Measurements from ENCODE around the gene ATP2B3. TPM values are rescaled to one million over a fixed set of nuclear protein-coding genes. Genes with fewer than 3 reads are reported as not detected.
A peak's percentile ranks its signal among the peaks of the same experiment; 100 is the strongest.

ATP2B3 gene
- total RNA-seq, 4 donors from 2014 or later, result not detected

DNA sequence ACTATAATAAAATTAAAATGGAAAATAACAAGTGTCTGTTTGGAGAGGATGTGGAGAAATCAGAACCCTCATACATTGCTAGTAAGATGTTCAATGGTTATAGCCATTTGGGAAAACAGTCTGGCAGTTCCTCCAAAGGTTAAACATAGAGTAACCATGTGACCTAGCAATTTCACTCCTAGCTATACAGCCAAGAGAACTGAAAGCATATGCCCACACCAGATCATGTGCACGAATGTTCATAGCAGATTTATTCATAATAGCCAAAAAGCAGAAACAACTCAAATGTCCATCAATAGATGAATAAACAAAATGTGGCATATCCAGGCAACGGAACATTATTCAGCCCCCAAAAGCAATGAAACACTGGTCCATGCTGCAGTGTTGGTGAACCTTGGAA is 90.9 kb downstream of the ATP2B3 start:
- Histone ChIP-seq H3K27ac (no peak overlapping the region), H3K9me3 (no peaks in the 10 kb centered on the region), H3K27me3 (no peaks in the 10 kb centered on the region), H3K4me3 (replicated peaks in 1 of 3) (no peak overlapping the region), H3K4me1 (peaks cover 0 to 5% of the 10 kb centered on the region in 2 donors), H3K36me3 (no peaks in the 10 kb centered on the region)
- TF ChIP-seq, protein P1, sequence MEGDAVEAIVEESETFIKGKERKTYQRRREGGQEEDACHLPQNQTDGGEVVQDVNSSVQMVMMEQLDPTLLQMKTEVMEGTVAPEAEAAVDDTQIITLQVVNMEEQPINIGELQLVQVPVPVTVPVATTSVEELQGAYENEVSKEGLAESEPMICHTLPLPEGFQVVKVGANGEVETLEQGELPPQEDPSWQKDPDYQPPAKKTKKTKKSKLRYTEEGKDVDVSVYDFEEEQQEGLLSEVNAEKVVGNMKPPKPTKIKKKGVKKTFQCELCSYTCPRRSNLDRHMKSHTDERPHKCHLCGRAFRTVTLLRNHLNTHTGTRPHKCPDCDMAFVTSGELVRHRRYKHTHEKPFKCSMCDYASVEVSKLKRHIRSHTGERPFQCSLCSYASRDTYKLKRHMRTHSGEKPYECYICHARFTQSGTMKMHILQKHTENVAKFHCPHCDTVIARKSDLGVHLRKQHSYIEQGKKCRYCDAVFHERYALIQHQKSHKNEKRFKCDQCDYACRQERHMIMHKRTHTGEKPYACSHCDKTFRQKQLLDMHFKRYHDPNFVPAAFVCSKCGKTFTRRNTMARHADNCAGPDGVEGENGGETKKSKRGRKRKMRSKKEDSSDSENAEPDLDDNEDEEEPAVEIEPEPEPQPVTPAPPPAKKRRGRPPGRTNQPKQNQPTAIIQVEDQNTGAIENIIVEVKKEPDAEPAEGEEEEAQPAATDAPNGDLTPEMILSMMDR (IDR thresholded peaks at IDR 0.05), result no peak
- TF ChIP-seq POLR2A (IDR thresholded peaks at IDR 0.05), result no peak
- DNase-seq, result no peak
- 82 to 85% methylated on average over 2 of the region's 2 CpGs for WGBS, 2 donors
- intact Hi-C loops (cut with DNase I), result loop anchor here (5.0 kb wide), 1 partner anchor 59 kb away; no protein-coding TSS in a partner anchor

DNA sequence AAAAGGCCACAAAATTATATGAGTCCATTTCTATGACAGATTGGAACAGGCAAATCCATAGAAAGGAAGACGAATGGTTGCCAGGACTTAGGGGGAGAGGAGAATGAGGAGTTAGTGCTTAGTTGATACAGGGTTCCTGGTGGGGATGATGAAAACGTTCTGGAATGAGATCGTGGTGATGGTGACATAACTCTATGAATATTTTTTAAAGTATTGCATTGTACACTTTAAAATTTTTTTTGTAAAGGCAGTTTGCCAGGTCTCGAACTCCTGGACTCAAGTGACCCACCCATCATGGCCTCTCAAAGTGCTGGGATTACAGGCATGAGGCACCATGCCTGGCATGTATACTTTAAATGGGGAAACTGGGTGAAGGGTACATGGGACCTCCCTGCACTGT is 91.4 kb downstream of the ATP2B3 start:
- H3K27ac ChIP-seq, result no peak overlapping the region
- no peak for TF ChIP-seq POLR2A (IDR thresholded peaks at IDR 0.05)
- TF ChIP-seq, protein P1 (IDR thresholded peaks at IDR 0.05), result no peak
- intact Hi-C loops (cut with DNase I), result loop anchor here (5.0 kb wide), 1 partner anchor 58 kb away; no protein-coding TSS in a partner anchor
- H3K4me3 ChIP-seq (replicated peaks in 1 of 3), result no peak overlapping the region
- no peaks in the 10 kb centered on the region for H3K36me3 ChIP-seq
- no peaks in the 10 kb centered on the region for H3K27me3 ChIP-seq
- H3K4me1 ChIP-seq, result peaks cover 0 to 5% of the 10 kb centered on the region in 2 donors
- WGBS, 2 donors, result 65 to 66% methylated on average over 4 of the region's 4 CpGs
- H3K9me3 ChIP-seq, result no peaks in the 10 kb centered on the region
- no peak for DNase-seq

DNA sequence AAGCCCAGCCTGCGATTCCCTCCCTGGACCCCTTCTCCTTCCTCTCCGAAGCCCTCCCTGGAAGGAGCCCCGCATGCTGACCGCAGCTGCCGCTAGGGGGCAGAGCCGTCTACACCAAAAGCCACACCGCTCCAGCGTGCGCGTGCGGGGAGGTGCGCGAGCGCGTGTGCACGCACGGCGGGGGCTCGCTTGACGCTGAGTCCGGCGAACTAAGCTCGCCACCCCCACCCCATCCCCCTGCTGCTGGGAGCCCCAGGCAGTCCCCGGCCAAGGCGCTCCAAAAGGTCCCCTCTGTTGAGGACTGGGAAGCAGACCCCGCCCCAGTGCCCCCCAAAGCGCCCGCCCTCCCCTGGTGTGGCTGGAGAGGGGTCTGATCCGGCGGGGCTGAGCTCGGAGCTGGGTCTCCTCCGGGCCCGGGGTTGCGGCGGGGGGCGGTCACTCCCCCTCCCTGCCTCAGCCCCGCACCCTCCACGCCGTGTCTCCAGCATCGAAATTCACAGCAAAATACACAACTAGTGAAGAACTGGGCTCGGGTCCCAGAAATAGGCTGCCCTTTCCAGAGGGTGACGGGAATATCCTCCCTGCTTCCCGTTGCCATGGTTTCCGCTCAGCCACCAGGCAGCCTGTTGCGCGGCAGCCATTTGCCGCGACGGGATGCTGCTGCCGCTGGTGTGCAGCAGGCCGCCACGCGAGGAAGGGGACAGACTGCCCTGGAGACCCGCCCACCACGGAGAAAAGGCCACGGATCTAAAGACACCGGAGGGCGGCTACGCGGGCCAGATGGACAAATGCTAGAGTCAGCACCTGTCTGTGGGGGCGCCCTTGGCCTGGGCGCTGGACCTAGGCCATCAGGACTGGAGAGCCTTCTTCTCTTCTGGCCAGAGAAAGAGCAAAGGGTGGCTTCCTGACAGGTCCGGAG is 92.7 kb downstream of the ATP2B3 start:
- Histone ChIP-seq H3K9me3 (no peaks in the 10 kb centered on the region), H3K4me3 (replicated peaks in 1 of 3) (peak overlapping the region in 1 of 3 donors; percentile 30), H3K27ac (no peak overlapping the region), H3K36me3 (no peaks in the 10 kb centered on the region), H3K4me1 (peaks cover 0 to 5% of the 10 kb centered on the region in 2 donors), H3K27me3 (no peaks in the 10 kb centered on the region)
- no peak for TF ChIP-seq POLR2A (IDR thresholded peaks at IDR 0.05)
- TF ChIP-seq, protein P1 (IDR thresholded peaks at IDR 0.05), result peak; percentile 27 to 79 (median 53)
- WGBS, 2 donors, result 0% methylated on average over 1 of the region's 63 CpGs; no CpG with 5 or more reads in 1 of the 2 donors
- intact Hi-C loops (cut with DNase I), result loop anchor here (5.0 kb wide), 1 partner anchor 57 kb away; no protein-coding TSS in a partner anchor
- peak; percentile 68 to 70 for DNase-seq

DNA sequence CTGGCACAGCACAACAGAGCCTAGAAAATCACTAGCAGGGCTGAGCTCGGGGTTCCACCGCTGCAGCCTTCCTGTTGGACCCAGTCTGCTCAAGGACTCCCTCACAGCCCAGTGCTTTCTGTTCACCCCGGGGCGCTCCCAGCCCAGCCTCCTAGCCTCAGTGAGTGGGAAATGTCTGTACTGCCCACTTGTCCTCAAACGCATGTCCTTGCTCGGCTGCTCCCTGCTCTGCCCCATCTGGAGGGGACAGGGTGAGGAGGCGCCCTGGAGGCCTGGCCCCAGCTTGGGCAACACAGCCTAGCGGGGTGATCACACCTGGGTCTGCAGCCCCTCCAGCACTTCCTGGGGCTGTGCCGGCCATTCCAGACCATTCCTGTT is 93.4 kb downstream of the ATP2B3 start:
- intact Hi-C loops (cut with DNase I), result no loop called here
- Histone ChIP-seq H3K4me3 (replicated peaks in 1 of 3) (no peak overlapping the region), H3K27ac (no peak overlapping the region), H3K36me3 (no peaks in the 10 kb centered on the region), H3K27me3 (no peaks in the 10 kb centered on the region), H3K4me1 (peaks cover 0 to 5% of the 10 kb centered on the region in 2 donors), H3K9me3 (no peaks in the 10 kb centered on the region)
- TF ChIP-seq, protein P1 (IDR thresholded peaks at IDR 0.05), result no peak
- no peak for TF ChIP-seq POLR2A (IDR thresholded peaks at IDR 0.05)
- DNase-seq, result no peak
- WGBS, 2 donors, result 13 to 67% methylated on average over 1 of the region's 9 CpGs
